Common myeloid progenitor, CD34-positive (primary cell): Measurements from ENCODE around the gene JAK1.

Experiments
- CTCF ChIA-PET: fragments of 350-600 bp; sonication (Branson Sonifier 250); formaldehyde crosslinking; loops from one replicate; lab custom pipeline; 2021; ENCODE audit warnings: antibody characterized with exemption; lab: Charles Lee
- POLR2A ChIA-PET: fragments of 350-600 bp; sonication (Branson Sonifier 250); formaldehyde crosslinking; loops from one replicate; lab custom pipeline; 2021; ENCODE audit warnings: antibody characterized with exemption; lab: Charles Lee
- DNase-seq, 3 donors: peaks; one replicate each; pipeline versions ENCODE4 v3.0.0 to v3.0.0-alpha.2; 2013
- H3K27ac ChIP-seq, 2 experiments: 1 replicate in 1 of 2; 2 replicates in 1 of 2; pipeline ENCODE4 v1.7.0; 2013; ENCODE audit warnings: inconsistent platforms in 2 of 2, low read length in 2 of 2, mild to moderate bottlenecking in 2 of 2, low read depth in 1 of 2, moderate library complexity in 1 of 2; ENCODE audit not compliant: severe bottlenecking in 2 of 2, insufficient read depth in 1 of 2, poor library complexity in 1 of 2
- H3K27me3 ChIP-seq, 5 experiments: replicated peaks in 2 of 5; 1 replicate in 3 of 5; 2 replicates in 2 of 5; pipeline versions ENCODE4 v1.6.1 to v1.7.0; 2013; ENCODE audit warnings: low read length in 4 of 5, mild to moderate bottlenecking in 2 of 5, moderate library complexity in 2 of 5, inconsistent platforms in 1 of 5; ENCODE audit not compliant: insufficient read depth in 5 of 5, control insufficient read depth in 4 of 5
- H3K36me3 ChIP-seq, 4 experiments: 1 replicate in 2 of 4; 2 replicates in 2 of 4; pipeline versions ENCODE4 v1.6.1 to v1.7.0; 2013; ENCODE audit warnings: low read length in 3 of 4, control low read depth in 1 of 4, mild to moderate bottlenecking in 1 of 4; ENCODE audit not compliant: control insufficient read depth in 4 of 4, insufficient read depth in 4 of 4
- H3K4me1 ChIP-seq, 4 experiments: 1 replicate in 3 of 4; 2 replicates in 1 of 4; pipeline versions ENCODE4 v1.6.1 to v1.7.1; 2013; ENCODE audit warnings: low read length in 3 of 4, mild to moderate bottlenecking in 3 of 4, control low read depth in 1 of 4, inconsistent platforms in 1 of 4, moderate library complexity in 1 of 4; ENCODE audit not compliant: control insufficient read depth in 4 of 4, insufficient read depth in 4 of 4; ENCODE audit errors: control extremely low read depth in 1 of 4
- H3K4me3 ChIP-seq, 7 experiments: 1 replicate in 4 of 7; 2 replicates in 3 of 7; pipeline versions ENCODE4 v1.5.1 to v1.7.0; 2013; ENCODE audit warnings: mild to moderate bottlenecking in 7 of 7, low read length in 6 of 7, moderate library complexity in 6 of 7, inconsistent platforms in 2 of 7, low read depth in 2 of 7, control low read depth in 1 of 7; ENCODE audit not compliant: insufficient read depth in 4 of 7, control insufficient read depth in 1 of 7; ENCODE audit errors: extremely low read depth in 1 of 7
- H3K9me3 ChIP-seq, 5 experiments: 1 replicate in 4 of 5; 2 replicates in 1 of 5; pipeline versions ENCODE4 v1.6.1 to v1.7.1; 2013; ENCODE audit warnings: low read length in 4 of 5, mild to moderate bottlenecking in 2 of 5, inconsistent platforms in 1 of 5, low read depth in 1 of 5, moderate library complexity in 1 of 5; ENCODE audit not compliant: control insufficient read depth in 4 of 5, insufficient read depth in 2 of 5; ENCODE audit errors: control extremely low read depth in 1 of 5
- WGBS: methylation state at CpG from one replicate; pipeline ENCODE4 v1.1.5; 2013; ENCODE audit not compliant: insufficient coverage; 5-methylcytosine and 5-hydroxymethylcytosine counted together

JAK1 gene

GRCh38 chr1:64995316-64995715 lies 29.0 kb upstream of the JAK1 start:
- H3K36me3 ChIP-seq = peaks cover 0 to 4% (median 0%) of the 10 kb centered on the region in 4 experiments
- peaks cover 0 to 7% (median 2%) of the 10 kb centered on the region in 5 experiments for H3K9me3 ChIP-seq
- WGBS = no CpG with 5 or more reads among the region's 5 CpGs
- H3K4me3 ChIP-seq = no peak overlapping the region
- DNase-seq = no peak
- ChIA-PET CTCF (interaction anchor here (1.0 kb wide), 1 partner anchor 14 kb away, joined by 5 read pairs; no protein-coding TSS in a partner anchor), POLR2A (no interaction called here)
- no peaks in the 10 kb centered on the region for H3K27me3 ChIP-seq
- no peak overlapping the region for H3K27ac ChIP-seq
- H3K4me1 ChIP-seq = no peaks in the 10 kb centered on the region

DNA sequence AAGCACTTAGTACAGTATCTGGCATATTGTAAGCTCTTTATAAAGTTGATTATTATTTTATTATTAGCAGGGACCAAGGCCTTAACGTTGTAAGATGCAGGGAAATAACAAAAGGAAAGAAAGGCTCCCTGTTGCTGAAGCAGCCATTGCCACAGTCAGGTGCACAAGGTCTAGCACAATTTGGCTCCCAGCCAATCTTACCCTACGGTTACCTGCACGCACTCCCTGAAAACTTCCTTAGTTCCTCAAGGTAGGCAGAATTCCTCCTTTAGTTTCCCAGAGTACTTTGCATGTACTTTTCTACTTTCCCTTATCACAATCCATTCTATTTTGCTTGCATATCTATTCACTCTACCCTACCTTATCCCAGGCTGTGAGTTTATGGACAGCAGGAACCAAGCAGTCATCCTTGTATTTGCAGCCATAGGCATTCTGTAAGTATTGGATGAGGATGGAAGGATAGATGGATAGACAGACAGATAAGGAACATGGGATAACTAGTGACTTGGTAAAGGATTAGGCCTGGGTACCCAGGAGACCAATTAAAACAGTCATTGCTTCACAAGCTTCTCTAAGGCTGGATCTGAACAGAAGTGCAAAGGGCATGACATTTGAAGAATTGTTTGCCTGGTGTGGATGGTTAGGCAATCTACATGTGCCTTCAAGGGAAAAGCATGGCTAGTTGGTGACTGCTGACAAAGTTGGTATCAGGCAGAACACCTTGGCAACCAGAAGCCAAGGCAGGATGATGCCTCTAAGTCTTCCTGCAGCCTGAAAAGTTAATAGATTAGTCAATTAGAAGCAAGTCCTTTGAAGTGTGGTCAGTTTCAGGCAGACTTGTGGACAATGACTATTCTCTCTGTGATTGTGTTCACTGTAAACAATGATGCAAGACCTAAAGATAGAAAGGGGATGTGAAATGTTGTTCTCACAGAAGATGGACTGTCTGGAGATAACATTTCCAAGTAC lies 20.8 kb upstream of the JAK1 start:
- H3K9me3 ChIP-seq = no peaks in the 10 kb centered on the region
- WGBS = 88% methylated on average over 3 of the region's 3 CpGs
- DNase-seq = no peak
- H3K4me3 ChIP-seq = no peak overlapping the region
- ChIA-PET POLR2A (no interaction called here), CTCF (no interaction called here)
- peaks cover 0 to 7% (median 1%) of the 10 kb centered on the region in 4 experiments for H3K4me1 ChIP-seq
- no peaks in the 10 kb centered on the region for H3K27me3 ChIP-seq
- H3K27ac ChIP-seq = no peak overlapping the region
- H3K36me3 ChIP-seq = peaks cover 0 to 7% (median 2%) of the 10 kb centered on the region in 4 experiments

- 85% methylated on average over 3 of the region's 3 CpGs for WGBS
- CTCF ChIA-PET = interaction anchor here (1.2 to 1.8 kb wide), 7 partner anchors 10 to 120 kb away, joined by 3 to 5 read pairs (median 3); no protein-coding TSS in a partner anchor
- Histone ChIP-seq H3K9me3 (no peaks in the 10 kb centered on the region), H3K36me3 (peaks cover 0 to 7% (median 1%) of the 10 kb centered on the region in 4 experiments), H3K4me3 (no peak overlapping the region), H3K4me1 (peaks cover 0 to 13% (median 4%) of the 10 kb centered on the region in 4 experiments), H3K27ac (no peak overlapping the region), H3K27me3 (no peaks in the 10 kb centered on the region)
- DNase-seq = no peak
- POLR2A ChIA-PET = interaction anchor here (0.6 kb wide), 1 partner anchor 24 kb away, joined by 3 read pairs; no protein-coding TSS in a partner anchor
Observed at GRCh38 chr1:64984737-64985136, 18.4 kb upstream of the JAK1 start.

DNA sequence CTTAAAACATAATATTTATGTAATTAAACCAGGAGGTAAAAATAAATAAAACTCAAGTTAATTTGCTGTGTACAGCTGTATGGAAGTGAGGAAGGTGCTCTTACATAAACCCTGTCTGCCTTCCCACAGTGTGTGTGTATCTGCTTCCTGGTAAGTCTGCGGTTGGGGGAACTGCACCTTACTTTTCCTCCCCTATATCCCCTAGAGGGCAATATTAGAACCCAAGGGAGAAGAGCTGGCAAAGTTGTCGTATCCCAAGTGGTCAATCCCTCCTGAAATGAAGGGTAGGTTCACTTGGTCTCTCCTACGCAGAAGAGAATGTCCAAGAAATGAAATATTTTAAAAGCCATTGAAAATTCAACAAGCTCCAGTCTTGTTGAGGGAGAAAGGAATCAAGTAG lies 17.8 kb upstream of the JAK1 start:
- peak in 1 of 3 donors; percentile 39 for DNase-seq
- peaks cover 0 to 7% (median 1%) of the 10 kb centered on the region in 4 experiments for H3K36me3 ChIP-seq
- H3K9me3 ChIP-seq = no peaks in the 10 kb centered on the region
- H3K4me3 ChIP-seq = no peak overlapping the region
- peaks cover 0 to 13% (median 4%) of the 10 kb centered on the region in 4 experiments for H3K4me1 ChIP-seq
- POLR2A ChIA-PET = no interaction called here
- CTCF ChIA-PET = interaction anchor here (1.0 to 1.8 kb wide), 3 partner anchors 9 to 120 kb away, joined by 3 to 5 read pairs (median 4); no protein-coding TSS in a partner anchor
- no peak overlapping the region for H3K27ac ChIP-seq
- no peaks in the 10 kb centered on the region for H3K27me3 ChIP-seq
- 80% methylated on average over 1 of the region's 3 CpGs for WGBS

DNA sequence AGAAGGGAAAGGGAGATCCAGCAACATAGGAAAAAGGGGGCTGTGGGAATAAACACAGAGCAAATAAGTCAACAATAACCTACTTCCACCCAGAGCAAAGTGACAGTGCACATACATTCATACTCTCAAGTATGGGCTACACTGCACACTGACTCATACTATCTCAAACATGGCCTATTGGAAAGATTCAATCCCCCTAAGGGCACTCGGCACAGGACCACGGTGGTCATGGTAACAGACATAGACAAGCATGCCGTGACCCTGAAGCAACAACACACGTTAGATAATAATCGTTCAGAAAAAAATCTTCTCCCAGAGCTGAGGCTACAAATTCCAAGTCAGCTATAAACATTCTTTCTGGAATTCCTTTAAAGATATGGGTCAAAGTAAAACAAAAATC lies 16.8 kb upstream of the JAK1 start:
- peaks cover 0 to 7% (median 1%) of the 10 kb centered on the region in 4 experiments for H3K36me3 ChIP-seq
- H3K27ac ChIP-seq = no peak overlapping the region
- ChIA-PET CTCF (interaction anchor here (1.0 to 1.3 kb wide), 2 partner anchors 19 to 58 kb away, joined by 3 to 4 read pairs; no protein-coding TSS in a partner anchor), POLR2A (interaction anchor here (0.5 to 0.7 kb wide), 3 partner anchors 73 to 177 kb away, joined by 3 to 4 read pairs (median 3); no protein-coding TSS in a partner anchor)
- H3K4me1 ChIP-seq = peaks cover 0 to 13% (median 4%) of the 10 kb centered on the region in 4 experiments
- DNase-seq = peak in 1 of 3 donors; percentile 34
- no peaks in the 10 kb centered on the region for H3K27me3 ChIP-seq
- WGBS = 100% methylated on average over 1 of the region's 5 CpGs
- H3K4me3 ChIP-seq = no peak overlapping the region
- no peaks in the 10 kb centered on the region for H3K9me3 ChIP-seq

DNA sequence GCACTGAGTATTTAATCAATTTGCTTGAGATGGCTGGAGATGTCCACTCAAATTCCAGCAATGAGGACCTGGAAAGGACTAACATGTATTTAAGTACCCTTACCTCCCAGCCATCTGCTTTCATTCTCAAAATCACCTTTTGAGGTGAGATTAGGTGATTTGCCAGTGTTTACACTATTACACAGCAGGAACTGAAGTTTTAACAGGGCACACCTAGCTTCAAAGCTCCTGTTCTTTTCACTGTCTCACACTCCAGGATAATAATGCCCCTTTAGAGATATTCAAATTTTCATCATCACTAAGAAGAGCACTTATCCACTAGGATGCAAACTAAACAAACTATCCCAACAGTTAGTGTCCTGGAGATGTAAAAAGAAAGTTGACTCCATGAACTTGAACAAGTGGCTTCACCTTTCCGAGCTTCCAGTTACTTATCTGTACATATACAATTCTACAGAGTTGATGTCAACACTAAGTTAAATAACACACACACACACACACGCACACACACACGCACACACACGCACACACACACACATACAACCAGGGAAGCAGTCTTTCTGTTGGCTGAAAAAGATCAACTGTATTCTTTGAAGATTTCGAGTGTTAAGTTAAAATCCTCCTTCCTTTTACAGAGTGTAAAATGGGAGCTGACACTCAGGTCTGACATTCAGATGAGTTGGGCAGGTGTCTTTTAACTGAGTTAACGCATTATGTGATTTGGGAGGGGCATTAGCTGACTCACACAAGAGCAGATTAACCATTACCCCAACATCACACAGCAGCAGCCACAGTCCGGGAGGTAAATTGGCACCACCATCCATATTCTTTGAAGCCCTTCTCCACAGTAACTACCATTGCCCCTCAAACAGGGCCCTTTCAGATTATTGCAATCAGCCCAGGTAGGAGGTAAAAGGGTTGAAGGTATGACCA lies 15.5 kb upstream of the JAK1 start:
- peak in 1 of 3 donors; percentile 42 for DNase-seq
- Histone ChIP-seq H3K36me3 (peaks cover 0 to 3% (median under 1%) of the 10 kb centered on the region in 4 experiments), H3K9me3 (no peaks in the 10 kb centered on the region), H3K27me3 (no peaks in the 10 kb centered on the region), H3K27ac (no peak overlapping the region), H3K4me3 (no peak overlapping the region), H3K4me1 (peaks cover 0 to 13% (median 4%) of the 10 kb centered on the region in 4 experiments)
- ChIA-PET CTCF (interaction anchor here (0.7 to 1.3 kb wide), 5 partner anchors 13 to 59 kb away, joined by 3 to 5 read pairs (median 4); partner anchors contain the start of gene JAK1), POLR2A (interaction anchor here (1.9 kb wide), 1 partner anchor 20 kb away, joined by 5 read pairs; no protein-coding TSS in a partner anchor)
- 86% methylated on average over 1 of the region's 7 CpGs for WGBS
